Liver (tissue), 9 donors: ENCODE measurements around the gene RUNX1. TPM values are rescaled to one million over a fixed set of nuclear protein-coding genes. Genes with fewer than 3 reads are reported as not detected.

Source experiments
- DNase-seq: peaks from one replicate; pipeline ENCODE4 v3.0.0-alpha.2; 2017; ENCODE audit warnings: low spot score
- H3K27ac ChIP-seq, 2 donors: one replicate each; pipeline ENCODE4 v1.7.0; 2013; ENCODE audit warnings: inconsistent platforms in 2 of 2, low read length in 2 of 2, control low read depth in 1 of 2, low read depth in 1 of 2, mild to moderate bottlenecking in 1 of 2
- H3K27me3 ChIP-seq, 4 donors: one replicate each; pipeline versions ENCODE4 v1.6.1 to v1.7.0; 2013; ENCODE audit warnings: low read length in 3 of 4, inconsistent platforms in 1 of 4, mild to moderate bottlenecking in 1 of 4, moderate library complexity in 1 of 4; ENCODE audit not compliant: control insufficient read depth in 4 of 4, insufficient read depth in 4 of 4
- H3K36me3 ChIP-seq, 4 donors: one replicate each; pipeline versions ENCODE4 v1.6.1 to v1.7.0; 2013; ENCODE audit warnings: low read length in 3 of 4, mild to moderate bottlenecking in 3 of 4, low read depth in 1 of 4, moderate library complexity in 1 of 4; ENCODE audit not compliant: control insufficient read depth in 4 of 4, insufficient read depth in 3 of 4
- H3K4me1 ChIP-seq, 4 donors: one replicate each; pipeline versions ENCODE4 v1.6.1 to v1.7.0; 2013; ENCODE audit warnings: low read length in 3 of 4, mild to moderate bottlenecking in 3 of 4, moderate library complexity in 1 of 4; ENCODE audit not compliant: control insufficient read depth in 4 of 4, insufficient read depth in 4 of 4
- H3K4me3 ChIP-seq, 3 donors: one replicate each; pipeline versions ENCODE4 v1.6.1 to v1.7.0; 2013; ENCODE audit warnings: low read length in 3 of 3, control low read depth in 1 of 3, low read depth in 1 of 3, mild to moderate bottlenecking in 1 of 3
- H3K9ac ChIP-seq, 2 donors: one replicate each; pipeline ENCODE4 v1.7.0; 2013; ENCODE audit warnings: low read length in 2 of 2, mild to moderate bottlenecking in 2 of 2, moderate library complexity in 2 of 2, control low read depth in 1 of 2, low read depth in 1 of 2
- H3K9me3 ChIP-seq, 4 donors: one replicate each; pipeline versions ENCODE4 v1.6.1 to v1.7.0; 2013; ENCODE audit warnings: low read length in 3 of 4; ENCODE audit not compliant: control insufficient read depth in 4 of 4
- ATF3 ChIP-seq: IDR thresholded peaks from 2 replicates; pipeline ENCODE4 v1.6.1; 2016; ENCODE audit warnings: antibody characterized with exemption
- CTCF ChIP-seq: fragments of 150-350 bp; IDR thresholded peaks from 2 replicates; pipeline ENCODE4 v1.5.1; 2017; ENCODE audit warnings: improper control_type of control experiment, low read depth, low read length; ENCODE audit not compliant: missing input control
- EGR1 ChIP-seq, 2 donors: IDR thresholded peaks; 2 replicates each; pipeline ENCODE4 v1.6.1; 2016 to 2018; ENCODE audit warnings: antibody characterized with exemption in 2 of 2, low read depth in 2 of 2
- FOXA1 ChIP-seq: IDR thresholded peaks from 2 replicates; pipeline ENCODE4 v1.6.1; 2016; ENCODE audit warnings: antibody characterized with exemption
- HNF4A ChIP-seq, 2 donors: conservative IDR thresholded peaks; 2 replicates each; pipeline ENCODE4 v1.6.1; 2016; ENCODE audit warnings: antibody characterized with exemption in 2 of 2, mild to moderate bottlenecking in 2 of 2
- HNF4G ChIP-seq: IDR thresholded peaks from 2 replicates; pipeline ENCODE4 v1.6.1; 2016; ENCODE audit warnings: antibody characterized with exemption
- JUND ChIP-seq, 2 donors: IDR thresholded peaks; 2 replicates each; pipeline ENCODE4 v1.6.1; 2016; ENCODE audit warnings: antibody characterized with exemption in 2 of 2
- NR2F2 ChIP-seq: IDR thresholded peaks from 2 replicates; pipeline ENCODE4 v1.6.1; 2016; ENCODE audit warnings: antibody characterized with exemption
- RAD21 ChIP-seq, 2 donors: IDR thresholded peaks; 2 replicates each; pipeline ENCODE4 v1.6.1; 2016; ENCODE audit warnings: antibody characterized with exemption in 2 of 2, mild to moderate bottlenecking in 2 of 2
- RXRA ChIP-seq, 2 donors: IDR thresholded peaks; 2 replicates each; pipeline ENCODE4 v1.6.1; 2017 to 2018; ENCODE audit warnings: antibody characterized with exemption in 2 of 2, mild to moderate bottlenecking in 1 of 2
- YY1 ChIP-seq: IDR thresholded peaks from 2 replicates; pipeline ENCODE4 v1.6.1; 2016; ENCODE audit warnings: antibody characterized with exemption, mild to moderate bottlenecking
- WGBS: extraction: QIAGEN DNeasy Blood & Tissue Kit; methylation state at CpG from one replicate; pipeline ENCODE4 v1.1.7; 2013; 5-methylcytosine and 5-hydroxymethylcytosine counted together
- polyA plus RNA-seq, 2 donors: library from polyadenylated mRNA; stranded (reverse) in 1 of 2; unstranded in 1 of 2; fragments of 200-250 nt in 1 of 2; fragments of >200 nt in 1 of 2; fragmentation: Nextera tagmentation in 1 of 2; extraction: Ambion mirVana in 1 of 2; gene quantifications; one replicate each; pipeline versions ENCODE4 v1.2.1 to v1.2.3, GENCODE V29; 2013 to 2015
- total RNA-seq, 2 donors: library from RNA; depleted of rRNA; stranded (reverse); fragments of >200 nt; gene quantifications; one replicate each; pipeline ENCODE4 v1.2.3, GENCODE V29; 2014
- TF ChIP-seq, protein P1 (sequence below): IDR thresholded peaks from 2 replicates; pipeline ENCODE4 v1.6.1; 2016; ENCODE audit warnings: antibody characterized with exemption, mild to moderate bottlenecking
- TF ChIP-seq, protein P2 (sequence below): IDR thresholded peaks from 2 replicates; pipeline ENCODE4 v1.6.1; 2016; ENCODE audit warnings: antibody characterized with exemption
- donor health status: healthy.
- donor health status: healthy.
- donor health status: healthy.
- donor health status: healthy.
- donor health status: healthy.

Gene RUNX1
- total and polyA plus RNA-seq, 4 donors: 0.98 to 7.2 (median 3.1) TPM

- WGBS: 74% methylated on average over 6 of the region's 6 CpGs
- no peak for DNase-seq
- Histone ChIP-seq H3K36me3 (peaks cover 0 to 3% (median 0%) of the 10 kb centered on the region in 4 donors), H3K27ac (no peak overlapping the region), H3K9me3 (no peaks in the 10 kb centered on the region), H3K9ac (no peak overlapping the region), H3K4me1 (peaks cover 12 to 34% (median 25%) of the 10 kb centered on the region in 4 donors), H3K27me3 (no peaks in the 10 kb centered on the region), H3K4me3 (no peak overlapping the region)
- TF ChIP-seq YY1 (no peak), RAD21 (IDR thresholded peaks at IDR 0.05) (peak in 1 of 2 donors; percentile 35), CTCF (peak; percentile 18), HNF4A (conservative IDR thresholded peaks at IDR 0.05) (peak in 1 of 2 donors; percentile 24)
Measured at GRCh38 chr21:34793471-34793870, 255.6 kb downstream of the RUNX1 start.

DNA sequence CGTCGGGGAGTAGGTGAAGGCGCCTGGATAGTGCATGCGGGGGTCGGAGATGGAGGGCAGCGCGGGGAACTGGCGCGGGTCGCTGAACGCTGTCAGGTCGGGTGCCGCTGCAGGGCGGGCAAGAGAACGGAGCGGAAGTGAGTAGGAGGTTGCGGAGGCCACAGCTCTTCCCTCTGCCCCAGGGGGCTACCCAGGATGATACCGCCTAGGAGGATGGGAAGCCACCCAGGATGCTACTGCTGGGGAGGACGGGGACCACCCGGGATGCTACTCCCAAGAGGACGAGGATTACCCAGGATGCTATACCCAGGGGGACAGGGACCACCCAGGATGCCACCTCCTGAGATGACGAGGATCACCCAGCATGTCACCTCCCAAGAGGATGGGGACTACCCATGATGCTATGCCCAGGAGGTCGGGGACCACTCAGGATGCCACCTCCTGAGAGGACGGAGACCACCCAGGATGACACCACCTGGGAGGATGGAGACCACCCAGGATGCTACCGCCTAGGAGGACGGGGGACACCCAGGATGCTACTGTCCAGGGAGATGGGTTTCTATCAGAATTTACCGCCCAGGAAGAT is 256.5 kb downstream of the RUNX1 start:
- H3K4me3 ChIP-seq: no peak overlapping the region
- DNase-seq: no peak
- no peak overlapping the region for H3K9ac ChIP-seq
- no peaks in the 10 kb centered on the region for H3K9me3 ChIP-seq
- WGBS: 96% methylated on average over 27 of the region's 27 CpGs
- peaks cover 12 to 34% (median 25%) of the 10 kb centered on the region in 4 donors for H3K4me1 ChIP-seq
- H3K27ac ChIP-seq: no peak overlapping the region
- H3K27me3 ChIP-seq: no peaks in the 10 kb centered on the region
- H3K36me3 ChIP-seq: no peaks in the 10 kb centered on the region
- TF ChIP-seq NR2F2: no peak
- no peak for TF ChIP-seq JUND (IDR thresholded peaks at IDR 0.05)
- TF ChIP-seq HNF4G: no peak
- no peak for TF ChIP-seq FOXA1
- TF ChIP-seq RXRA (IDR thresholded peaks at IDR 0.05): no peak
- TF ChIP-seq, protein P1, sequence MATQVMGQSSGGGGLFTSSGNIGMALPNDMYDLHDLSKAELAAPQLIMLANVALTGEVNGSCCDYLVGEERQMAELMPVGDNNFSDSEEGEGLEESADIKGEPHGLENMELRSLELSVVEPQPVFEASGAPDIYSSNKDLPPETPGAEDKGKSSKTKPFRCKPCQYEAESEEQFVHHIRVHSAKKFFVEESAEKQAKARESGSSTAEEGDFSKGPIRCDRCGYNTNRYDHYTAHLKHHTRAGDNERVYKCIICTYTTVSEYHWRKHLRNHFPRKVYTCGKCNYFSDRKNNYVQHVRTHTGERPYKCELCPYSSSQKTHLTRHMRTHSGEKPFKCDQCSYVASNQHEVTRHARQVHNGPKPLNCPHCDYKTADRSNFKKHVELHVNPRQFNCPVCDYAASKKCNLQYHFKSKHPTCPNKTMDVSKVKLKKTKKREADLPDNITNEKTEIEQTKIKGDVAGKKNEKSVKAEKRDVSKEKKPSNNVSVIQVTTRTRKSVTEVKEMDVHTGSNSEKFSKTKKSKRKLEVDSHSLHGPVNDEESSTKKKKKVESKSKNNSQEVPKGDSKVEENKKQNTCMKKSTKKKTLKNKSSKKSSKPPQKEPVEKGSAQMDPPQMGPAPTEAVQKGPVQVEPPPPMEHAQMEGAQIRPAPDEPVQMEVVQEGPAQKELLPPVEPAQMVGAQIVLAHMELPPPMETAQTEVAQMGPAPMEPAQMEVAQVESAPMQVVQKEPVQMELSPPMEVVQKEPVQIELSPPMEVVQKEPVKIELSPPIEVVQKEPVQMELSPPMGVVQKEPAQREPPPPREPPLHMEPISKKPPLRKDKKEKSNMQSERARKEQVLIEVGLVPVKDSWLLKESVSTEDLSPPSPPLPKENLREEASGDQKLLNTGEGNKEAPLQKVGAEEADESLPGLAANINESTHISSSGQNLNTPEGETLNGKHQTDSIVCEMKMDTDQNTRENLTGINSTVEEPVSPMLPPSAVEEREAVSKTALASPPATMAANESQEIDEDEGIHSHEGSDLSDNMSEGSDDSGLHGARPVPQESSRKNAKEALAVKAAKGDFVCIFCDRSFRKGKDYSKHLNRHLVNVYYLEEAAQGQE: no peak
- no peak for TF ChIP-seq EGR1 (IDR thresholded peaks at IDR 0.05; ENCODE audit: low read depth in 2 of 2)
- TF ChIP-seq, protein P2, sequence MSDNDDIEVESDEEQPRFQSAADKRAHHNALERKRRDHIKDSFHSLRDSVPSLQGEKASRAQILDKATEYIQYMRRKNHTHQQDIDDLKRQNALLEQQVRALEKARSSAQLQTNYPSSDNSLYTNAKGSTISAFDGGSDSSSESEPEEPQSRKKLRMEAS: no peak
- no peak for TF ChIP-seq ATF3
- TF ChIP-seq HNF4A (conservative IDR thresholded peaks at IDR 0.05): no peak
